Measurements from ENCODE around the gene RAX. TPM values are rescaled to one million over a fixed set of nuclear protein-coding genes. Genes with fewer than 3 reads are reported as not detected.

The RAX gene
- total and polyA plus RNA-seq, 5 donors from 2014 or later: not detected

DNA sequence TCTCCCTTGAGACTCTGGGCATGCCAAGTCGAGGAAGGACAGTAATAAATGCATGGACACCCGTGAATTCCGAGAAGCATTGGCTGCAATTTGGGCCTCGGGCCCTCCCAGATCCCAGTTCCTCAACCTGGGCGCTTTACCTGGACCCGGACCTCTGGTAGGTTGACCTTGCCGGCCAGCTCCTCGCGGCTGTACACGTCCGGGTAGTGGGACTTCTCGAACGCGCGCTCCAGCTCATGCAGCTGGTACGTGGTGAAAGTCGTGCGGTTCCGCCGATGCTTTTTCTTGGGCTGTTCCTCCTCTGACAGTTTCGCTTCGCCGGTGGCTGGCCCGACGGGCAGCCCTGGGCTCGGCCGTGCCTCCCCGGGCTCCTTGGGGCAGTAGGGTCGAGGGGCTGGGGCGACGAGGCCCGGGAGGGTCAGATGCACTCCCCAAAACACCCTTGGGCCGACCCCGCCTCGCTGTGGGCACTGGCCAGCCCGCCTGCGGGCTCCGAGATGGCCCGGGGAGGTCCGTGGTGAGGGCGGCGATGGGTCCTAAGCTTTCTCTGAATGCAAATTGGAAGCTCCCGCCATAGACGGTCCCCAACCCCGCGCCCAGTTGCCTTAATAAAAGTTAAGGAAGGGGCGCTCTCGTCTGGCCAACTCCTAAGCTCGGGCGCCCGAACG, 899 bp downstream of the RAX start:
- Mint-ChIP-seq H3K27ac (no peak overlapping the region), H3K9me3 (peaks cover 0 to 7% (median 0%) of the 10 kb centered on the region in 7 donors), H3K27me3 (peaks cover 82% of the 10 kb centered on the region), H3K4me1 (peaks cover 5 to 33% (median 6%) of the 10 kb centered on the region in 4 donors), H3K4me3 (no peak overlapping the region), H3K36me3 (no peaks in the 10 kb centered on the region)
- ATAC-seq (ENCODE audit: low read depth in 2 of 2) (no peak), DNase-seq (peak in 1 of 3 donors; percentile 22)
- no peak overlapping the region for H3K27ac ChIP-seq (ENCODE audit: insufficient read depth, low read length, poor library complexity, severe bottlenecking)
- H3K4me3 ChIP-seq (ENCODE audit: low read depth, low read length): no peak overlapping the region
- H3K4me1 ChIP-seq (ENCODE audit: control insufficient read depth, insufficient read depth, low read length, poor library complexity, severe bottlenecking): peaks cover 28% of the 10 kb centered on the region
- H3K27me3 ChIP-seq (ENCODE audit: control insufficient read depth, insufficient read depth, low read length): peaks cover 51% of the 10 kb centered on the region
- H3K9me3 ChIP-seq (ENCODE audit: control insufficient read depth in 2 of 2, low read length in 2 of 2): no peaks in the 10 kb centered on the region
- H3K36me3 ChIP-seq (ENCODE audit: control insufficient read depth, insufficient read depth, low read length): no peaks in the 10 kb centered on the region

DNA sequence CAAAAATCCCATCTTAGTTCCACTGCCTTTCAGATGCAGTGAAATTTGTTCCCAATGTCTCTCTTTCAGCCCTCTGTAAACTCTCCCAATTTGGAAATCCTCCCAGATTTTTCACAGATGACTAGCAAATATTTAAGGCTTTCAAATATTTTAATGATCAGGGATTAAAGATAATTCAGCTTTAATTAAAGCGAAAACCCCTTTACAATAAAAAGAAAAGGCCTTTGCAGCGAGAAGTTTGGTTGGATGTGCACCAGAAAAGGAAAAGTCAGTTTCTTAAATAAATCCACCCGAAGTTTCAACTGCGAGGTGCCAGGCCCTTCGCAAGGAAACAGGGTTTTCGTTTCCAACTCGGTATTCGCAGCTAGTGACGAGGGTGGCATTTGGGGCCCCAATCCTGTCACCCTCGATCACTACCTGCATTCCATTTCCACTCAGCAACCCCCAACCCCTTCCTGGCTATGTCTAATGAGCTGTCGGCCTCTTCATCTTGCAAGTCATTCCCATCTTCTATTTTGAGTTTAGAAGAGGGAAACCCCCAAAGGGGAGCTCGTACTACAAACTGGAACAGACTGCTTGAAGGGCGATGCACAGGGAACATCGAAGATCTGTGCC, 1.5 kb downstream of the RAX start:
- Histone ChIP-seq H3K4me1 (ENCODE audit: control insufficient read depth, insufficient read depth, low read length, poor library complexity, severe bottlenecking) (peaks cover 28% of the 10 kb centered on the region), H3K9me3 (ENCODE audit: control insufficient read depth in 2 of 2, low read length in 2 of 2) (no peaks in the 10 kb centered on the region), H3K4me3 (ENCODE audit: low read depth, low read length) (no peak overlapping the region), H3K27me3 (ENCODE audit: control insufficient read depth, insufficient read depth, low read length) (peaks cover 52% of the 10 kb centered on the region), H3K36me3 (ENCODE audit: control insufficient read depth, insufficient read depth, low read length) (no peaks in the 10 kb centered on the region), H3K27ac (ENCODE audit: insufficient read depth, low read length, poor library complexity, severe bottlenecking) (no peak overlapping the region)
- no peak for ATAC-seq (ENCODE audit: low read depth in 2 of 2)
- no peak overlapping the region for H3K4me3 Mint-ChIP-seq
- peaks cover 5 to 36% (median 6%) of the 10 kb centered on the region in 4 donors for H3K4me1 Mint-ChIP-seq
- H3K27ac Mint-ChIP-seq: no peak overlapping the region
- no peaks in the 10 kb centered on the region for H3K36me3 Mint-ChIP-seq
- DNase-seq: no peak
- peaks cover 82% of the 10 kb centered on the region for H3K27me3 Mint-ChIP-seq
- H3K9me3 Mint-ChIP-seq: peaks cover 0 to 7% (median 0%) of the 10 kb centered on the region in 7 donors

DNA sequence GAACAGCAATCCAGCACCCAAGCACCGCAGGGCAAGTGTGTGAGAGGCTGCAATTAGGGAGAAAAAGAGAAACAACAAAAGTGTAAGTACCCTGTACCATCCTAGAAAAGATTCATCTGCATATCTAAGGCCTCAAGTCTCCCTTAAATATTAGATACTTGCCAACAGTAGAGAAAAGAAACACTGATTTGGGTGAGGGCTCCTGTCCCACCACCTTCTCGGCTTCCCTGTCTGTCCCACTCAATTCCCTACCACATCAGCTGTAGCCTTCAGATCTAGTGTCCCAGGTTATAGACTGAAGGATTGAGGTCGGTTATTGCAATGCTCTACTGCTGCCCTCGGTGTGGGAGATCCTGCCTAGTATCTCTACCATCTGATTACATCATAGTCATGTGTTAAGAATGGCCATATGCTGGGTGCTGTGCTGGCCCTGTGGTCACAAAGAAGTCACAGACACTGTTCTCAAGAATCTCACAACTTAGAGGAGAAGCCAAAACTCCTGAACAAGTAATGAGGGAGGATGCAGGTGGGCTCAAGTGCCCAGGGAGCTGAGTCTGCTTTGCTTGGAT, 2.5 kb downstream of the RAX start:
- peaks cover 30% of the 10 kb centered on the region for H3K4me1 ChIP-seq (ENCODE audit: control insufficient read depth, insufficient read depth, low read length, poor library complexity, severe bottlenecking)
- H3K9me3 Mint-ChIP-seq: peaks cover 0 to 7% (median 0%) of the 10 kb centered on the region in 7 donors
- H3K4me3 Mint-ChIP-seq: peak overlapping the region in 2 of 4 donors; percentile 3 to 33
- no peak overlapping the region for H3K27ac ChIP-seq (ENCODE audit: insufficient read depth, low read length, poor library complexity, severe bottlenecking)
- H3K36me3 Mint-ChIP-seq: no peaks in the 10 kb centered on the region
- no peak overlapping the region for H3K27ac Mint-ChIP-seq
- no peak for ATAC-seq (ENCODE audit: low read depth in 2 of 2)
- H3K9me3 ChIP-seq (ENCODE audit: control insufficient read depth in 2 of 2, low read length in 2 of 2): no peaks in the 10 kb centered on the region
- H3K27me3 Mint-ChIP-seq: peaks cover 82% of the 10 kb centered on the region
- DNase-seq: no peak
- H3K4me1 Mint-ChIP-seq: peaks cover 5 to 46% (median 11%) of the 10 kb centered on the region in 4 donors
- no peaks in the 10 kb centered on the region for H3K36me3 ChIP-seq (ENCODE audit: control insufficient read depth, insufficient read depth, low read length)
- no peak overlapping the region for H3K4me3 ChIP-seq (ENCODE audit: low read depth, low read length)
- peaks cover 50% of the 10 kb centered on the region for H3K27me3 ChIP-seq (ENCODE audit: control insufficient read depth, insufficient read depth, low read length)

DNA sequence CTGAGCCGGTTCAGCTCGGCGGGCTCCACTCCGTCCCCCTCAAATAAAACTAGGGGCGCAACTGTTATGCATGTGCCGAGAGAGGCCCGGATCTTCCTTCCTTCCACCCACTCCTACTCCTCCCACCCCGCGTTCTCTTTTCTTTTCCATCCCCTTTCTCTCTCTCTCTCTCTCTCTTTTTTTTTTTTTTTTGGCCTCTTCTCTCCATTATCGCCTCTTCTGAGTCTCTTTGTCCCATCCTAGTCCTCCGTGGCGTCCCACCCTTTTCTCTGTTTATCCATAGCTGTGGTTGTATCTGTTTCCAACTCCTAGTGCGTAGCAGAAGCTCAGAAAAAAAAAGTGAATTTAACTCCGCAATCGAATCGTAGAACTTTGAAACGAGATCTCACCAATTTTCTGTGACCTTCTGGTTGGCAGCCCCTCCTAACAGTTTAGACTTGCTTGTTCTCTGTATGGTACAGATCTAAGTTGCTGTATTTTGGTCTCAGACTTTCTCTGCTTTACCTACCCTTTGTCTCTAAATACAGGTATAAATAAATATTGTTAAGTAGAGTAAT, 3.6 kb downstream of the RAX start:
- DNase-seq (no peak), ATAC-seq (ENCODE audit: low read depth in 2 of 2) (no peak)
- Mint-ChIP-seq H3K27ac (peak overlapping the region in 1 of 3 donors; percentile 14), H3K27me3 (peaks cover 84% of the 10 kb centered on the region), H3K36me3 (no peaks in the 10 kb centered on the region), H3K4me1 (peaks cover 5 to 47% (median 12%) of the 10 kb centered on the region in 4 donors), H3K4me3 (peak overlapping the region in 2 of 4 donors; percentile 31 to 71), H3K9me3 (peaks cover 0 to 7% (median 0%) of the 10 kb centered on the region in 7 donors)
- H3K27ac ChIP-seq (ENCODE audit: insufficient read depth, low read length, poor library complexity, severe bottlenecking): no peak overlapping the region
- no peaks in the 10 kb centered on the region for H3K36me3 ChIP-seq (ENCODE audit: control insufficient read depth, insufficient read depth, low read length)
- peaks cover 38% of the 10 kb centered on the region for H3K4me1 ChIP-seq (ENCODE audit: control insufficient read depth, insufficient read depth, low read length, poor library complexity, severe bottlenecking)
- no peak overlapping the region for H3K4me3 ChIP-seq (ENCODE audit: low read depth, low read length)
- no peaks in the 10 kb centered on the region for H3K9me3 ChIP-seq (ENCODE audit: control insufficient read depth in 2 of 2, low read length in 2 of 2)
- peaks cover 40% of the 10 kb centered on the region for H3K27me3 ChIP-seq (ENCODE audit: control insufficient read depth, insufficient read depth, low read length)

DNA sequence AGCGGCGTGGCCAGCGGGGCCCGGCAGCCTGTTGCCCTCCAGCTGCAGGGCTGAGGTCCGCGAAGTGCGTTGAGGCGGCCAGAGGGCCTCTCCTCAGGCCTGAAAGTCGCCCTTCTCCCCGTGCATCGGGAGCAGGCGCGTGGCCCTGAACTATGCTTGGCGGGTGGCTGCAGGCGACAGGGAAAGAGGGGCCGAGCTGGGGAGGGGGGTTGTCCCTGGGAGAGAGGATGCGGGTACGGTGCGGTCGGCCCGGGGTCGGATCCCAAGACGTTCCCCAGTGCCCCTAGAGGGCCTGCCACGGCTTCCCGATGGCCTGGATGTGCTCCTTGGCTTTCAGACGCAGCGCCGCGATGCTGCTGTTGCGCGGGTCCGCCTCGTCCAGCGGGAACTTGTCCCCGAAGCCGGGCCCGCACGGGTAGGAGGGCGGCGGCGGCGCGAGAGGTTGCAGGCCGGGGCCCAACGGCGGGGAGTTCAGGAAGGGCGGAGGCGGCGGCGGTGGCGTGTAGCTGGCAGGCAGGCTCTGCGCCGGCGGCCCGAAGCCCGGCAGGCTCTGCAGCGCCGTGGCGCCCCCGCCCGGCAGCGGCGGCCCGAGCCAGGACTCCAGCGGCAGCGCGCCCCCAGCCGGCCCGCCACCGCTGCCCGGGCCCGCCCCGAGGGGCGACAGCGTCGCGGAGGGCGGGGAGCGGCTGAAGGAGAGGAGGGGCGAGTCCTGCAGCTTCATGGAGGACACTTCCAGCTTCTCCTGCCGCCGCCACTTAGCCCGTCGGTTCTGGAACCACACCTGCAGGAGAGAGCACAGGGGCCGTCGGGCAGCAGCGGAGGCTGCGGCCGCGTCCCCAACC, 4.3 kb downstream of the RAX start:
- ATAC-seq (ENCODE audit: low read depth in 2 of 2): peak; percentile 38 to 45
- H3K36me3 Mint-ChIP-seq: no peaks in the 10 kb centered on the region
- H3K4me1 ChIP-seq (ENCODE audit: control insufficient read depth, insufficient read depth, low read length, poor library complexity, severe bottlenecking): peaks cover 38% of the 10 kb centered on the region
- no peak overlapping the region for H3K27ac ChIP-seq (ENCODE audit: insufficient read depth, low read length, poor library complexity, severe bottlenecking)
- peaks cover 82% of the 10 kb centered on the region for H3K27me3 Mint-ChIP-seq
- H3K9me3 ChIP-seq (ENCODE audit: control insufficient read depth in 2 of 2, low read length in 2 of 2): no peaks in the 10 kb centered on the region
- H3K9me3 Mint-ChIP-seq: peaks cover 0 to 5% (median 0%) of the 10 kb centered on the region in 7 donors
- no peak overlapping the region for H3K4me3 ChIP-seq (ENCODE audit: low read depth, low read length)
- H3K27ac Mint-ChIP-seq: no peak overlapping the region
- H3K4me1 Mint-ChIP-seq: peaks cover 5 to 41% (median 12%) of the 10 kb centered on the region in 4 donors
- no peaks in the 10 kb centered on the region for H3K36me3 ChIP-seq (ENCODE audit: control insufficient read depth, insufficient read depth, low read length)
- DNase-seq: peak in 1 of 3 donors; percentile 70
- peak overlapping the region in 3 of 4 donors; percentile 27 to 71 (median 31) for H3K4me3 Mint-ChIP-seq
- H3K27me3 ChIP-seq (ENCODE audit: control insufficient read depth, insufficient read depth, low read length): peaks cover 37% of the 10 kb centered on the region

DNA sequence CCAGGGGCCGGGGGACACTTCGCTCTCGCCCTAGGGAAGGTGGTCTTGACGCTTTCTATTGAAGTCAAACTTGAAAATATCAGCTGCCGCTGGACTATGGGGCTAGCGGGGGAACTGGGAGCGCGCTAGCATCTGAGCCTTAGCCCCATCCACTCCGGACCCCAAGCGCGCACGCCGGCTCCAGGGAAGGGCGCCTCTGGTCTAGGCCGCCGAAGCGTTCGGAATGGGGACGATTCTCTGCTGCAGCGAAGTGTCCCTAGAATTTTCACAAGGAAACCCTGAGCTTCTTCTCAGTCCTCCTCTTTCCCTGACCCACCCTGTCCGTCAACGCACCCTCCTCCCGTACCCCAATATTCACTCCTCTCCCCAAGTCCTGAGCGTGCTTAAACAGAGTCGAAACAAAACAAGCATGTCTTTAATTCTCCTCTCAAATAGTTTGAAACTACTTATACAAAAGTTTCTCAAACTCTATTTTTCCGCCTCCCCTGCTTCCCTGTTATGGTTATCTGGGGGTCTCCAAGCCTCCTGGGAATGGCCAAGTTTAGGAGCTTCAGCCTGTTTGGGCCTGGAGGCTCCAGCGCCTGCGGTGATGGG, 5.0 kb downstream of the RAX start:
- Histone ChIP-seq H3K9me3 (ENCODE audit: control insufficient read depth in 2 of 2, low read length in 2 of 2) (no peaks in the 10 kb centered on the region), H3K4me3 (ENCODE audit: low read depth, low read length) (no peak overlapping the region), H3K36me3 (ENCODE audit: control insufficient read depth, insufficient read depth, low read length) (no peaks in the 10 kb centered on the region), H3K4me1 (ENCODE audit: control insufficient read depth, insufficient read depth, low read length, poor library complexity, severe bottlenecking) (peaks cover 32% of the 10 kb centered on the region), H3K27ac (ENCODE audit: insufficient read depth, low read length, poor library complexity, severe bottlenecking) (no peak overlapping the region), H3K27me3 (ENCODE audit: control insufficient read depth, insufficient read depth, low read length) (peaks cover 39% of the 10 kb centered on the region)
- Mint-ChIP-seq H3K27ac (no peak overlapping the region), H3K27me3 (peaks cover 83% of the 10 kb centered on the region), H3K9me3 (peaks cover 0 to 5% (median 0%) of the 10 kb centered on the region in 7 donors), H3K4me1 (peaks cover 5 to 37% (median 15%) of the 10 kb centered on the region in 4 donors), H3K4me3 (peak overlapping the region in 3 of 4 donors; percentile 26 to 46 (median 27)), H3K36me3 (peaks cover 3% of the 10 kb centered on the region)
- ATAC-seq (ENCODE audit: low read depth in 2 of 2) (no peak), DNase-seq (no peak)

Measured in CD4-positive, CD25-positive, alpha-beta regulatory T cell (primary cell).